HL-60 (cell line): ENCODE measurements around the gene SHROOM3.

ENCODE experiments used
- CTCF ChIP-seq: IDR thresholded peaks from one replicate; pipeline ENCODE4 v1.5.1; 2011; ENCODE audit warnings: low read length, control low read depth, inconsistent platforms; ENCODE audit not compliant: insufficient read depth
- POLR2AphosphoS5 ChIP-seq: IDR thresholded peaks from 2 replicates; pipeline ENCODE4 v1.6.1; 2012; ENCODE audit warnings: low read depth
- TF ChIP-seq, protein P1 (sequence below): IDR thresholded peaks from 2 replicates; pipeline ENCODE4 v1.6.1; 2012; ENCODE audit warnings: low read depth; ENCODE audit not compliant: insufficient replicate concordance

DNA sequence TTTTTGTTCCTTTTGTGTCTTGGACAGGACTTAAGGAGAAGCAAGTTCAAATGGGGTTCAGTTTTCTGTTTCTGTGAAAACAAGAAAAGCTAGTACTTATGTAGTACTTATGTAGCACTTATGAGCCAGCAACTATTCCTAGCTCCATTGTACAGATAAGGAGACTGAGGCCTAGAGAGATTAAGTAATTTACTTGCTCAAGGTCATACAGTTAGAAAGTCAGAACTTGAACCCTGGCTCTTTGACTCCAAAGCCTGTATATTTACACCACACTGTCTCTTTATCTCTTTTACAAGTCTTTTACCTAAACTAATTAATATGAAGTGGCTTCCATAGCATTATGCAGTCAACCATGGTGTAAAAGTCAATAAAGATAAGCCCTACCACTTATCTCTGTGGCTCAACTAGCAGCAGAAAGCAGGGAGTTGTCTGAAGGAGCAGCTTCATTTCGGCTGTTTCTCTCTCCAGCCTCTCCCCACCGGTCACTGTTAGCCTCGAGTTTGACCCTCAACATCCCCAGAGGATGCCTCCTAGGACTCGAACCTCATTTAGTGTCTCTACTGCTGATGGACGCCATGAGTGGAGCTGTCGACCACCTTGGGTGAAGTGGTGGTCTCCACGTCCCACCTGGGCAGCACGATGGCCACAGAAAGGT, 209.9 kb downstream of the SHROOM3 start:
- TF ChIP-seq CTCF (no peak), POLR2AphosphoS5 (no peak)
- TF ChIP-seq, protein P1, sequence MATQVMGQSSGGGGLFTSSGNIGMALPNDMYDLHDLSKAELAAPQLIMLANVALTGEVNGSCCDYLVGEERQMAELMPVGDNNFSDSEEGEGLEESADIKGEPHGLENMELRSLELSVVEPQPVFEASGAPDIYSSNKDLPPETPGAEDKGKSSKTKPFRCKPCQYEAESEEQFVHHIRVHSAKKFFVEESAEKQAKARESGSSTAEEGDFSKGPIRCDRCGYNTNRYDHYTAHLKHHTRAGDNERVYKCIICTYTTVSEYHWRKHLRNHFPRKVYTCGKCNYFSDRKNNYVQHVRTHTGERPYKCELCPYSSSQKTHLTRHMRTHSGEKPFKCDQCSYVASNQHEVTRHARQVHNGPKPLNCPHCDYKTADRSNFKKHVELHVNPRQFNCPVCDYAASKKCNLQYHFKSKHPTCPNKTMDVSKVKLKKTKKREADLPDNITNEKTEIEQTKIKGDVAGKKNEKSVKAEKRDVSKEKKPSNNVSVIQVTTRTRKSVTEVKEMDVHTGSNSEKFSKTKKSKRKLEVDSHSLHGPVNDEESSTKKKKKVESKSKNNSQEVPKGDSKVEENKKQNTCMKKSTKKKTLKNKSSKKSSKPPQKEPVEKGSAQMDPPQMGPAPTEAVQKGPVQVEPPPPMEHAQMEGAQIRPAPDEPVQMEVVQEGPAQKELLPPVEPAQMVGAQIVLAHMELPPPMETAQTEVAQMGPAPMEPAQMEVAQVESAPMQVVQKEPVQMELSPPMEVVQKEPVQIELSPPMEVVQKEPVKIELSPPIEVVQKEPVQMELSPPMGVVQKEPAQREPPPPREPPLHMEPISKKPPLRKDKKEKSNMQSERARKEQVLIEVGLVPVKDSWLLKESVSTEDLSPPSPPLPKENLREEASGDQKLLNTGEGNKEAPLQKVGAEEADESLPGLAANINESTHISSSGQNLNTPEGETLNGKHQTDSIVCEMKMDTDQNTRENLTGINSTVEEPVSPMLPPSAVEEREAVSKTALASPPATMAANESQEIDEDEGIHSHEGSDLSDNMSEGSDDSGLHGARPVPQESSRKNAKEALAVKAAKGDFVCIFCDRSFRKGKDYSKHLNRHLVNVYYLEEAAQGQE, result no peak
